Choroid plexus epithelial cell (primary cell): ENCODE results near the gene SLC25A36.

Source experiments
- DNase-seq: peaks from one replicate; pipeline ENCODE4 v3.0.0-alpha.2; 2010; ENCODE audit warnings: low read depth
- H3K4me3 ChIP-seq: 2 replicates; pipeline ENCODE4 v1.5.1; 2011; ENCODE audit warnings: low read depth, mild to moderate bottlenecking, control low read depth, low read length, moderate library complexity
- CTCF ChIP-seq: conservative IDR thresholded peaks from 2 replicates; pipeline ENCODE4 v1.5.1; 2011; ENCODE audit warnings: low read depth, mild to moderate bottlenecking, control low read depth, inconsistent platforms, low read length, moderate library complexity

The SLC25A36 gene

GRCh38 chr3:140904521-140904920 is 37.1 kb upstream of the SLC25A36 start:
- H3K4me3 ChIP-seq = no peak overlapping the region
- no peak for TF ChIP-seq CTCF
- no peak for DNase-seq

GRCh38 chr3:140905559-140905958 is 36.1 kb upstream of the SLC25A36 start:
- no peak for DNase-seq
- no peak for TF ChIP-seq CTCF
- H3K4me3 ChIP-seq = no peak overlapping the region

GRCh38 chr3:140906785-140907184 is 34.9 kb upstream of the SLC25A36 start:
- no peak for TF ChIP-seq CTCF
- DNase-seq = no peak
- H3K4me3 ChIP-seq = no peak overlapping the region

GRCh38 chr3:140910860-140911259 is 30.8 kb upstream of the SLC25A36 start:
- TF ChIP-seq CTCF = peak; percentile 44
- peak; percentile 44 for DNase-seq
- peak overlapping the region; percentile 49 for H3K4me3 ChIP-seq

- TF ChIP-seq CTCF = no peak
- DNase-seq = no peak
- no peak overlapping the region for H3K4me3 ChIP-seq
These were observed 29.8 kb upstream of the SLC25A36 start for GRCh38 chr3:140911822-140912221.

- no peak for TF ChIP-seq CTCF
- no peak for DNase-seq
- no peak overlapping the region for H3K4me3 ChIP-seq
These were observed 27.9 kb upstream of the SLC25A36 start for GRCh38 chr3:140913728-140914127.

- DNase-seq = peak; percentile 9
- no peak overlapping the region for H3K4me3 ChIP-seq
- no peak for TF ChIP-seq CTCF
These were observed 27.2 kb upstream of the SLC25A36 start for GRCh38 chr3:140914384-140914945.
